CD4-positive, alpha-beta T cell treated with Interferon gamma for 1 hour (primary cell): ENCODE data around the gene PLK1.
"Not testable (repeated sequence)": the region's sequence is repeated elsewhere in the genome, so short reads cannot be mapped to it uniquely, and the experiment has no call there.

Source experiments
- DNase-seq: peaks from one replicate; pipeline ENCODE4 v3.0.0-alpha.2; 2020

Gene PLK1

GRCh38 chr16:23678430-23679273, at the start of gene PLK1:
TSS of gene PLK1 (plus strand) at chr16:23678889. CDS start at chr16:23678933, 44 bp downstream.
- peak; percentile 65 for DNase-seq

GRCh38 chr16:23629516-23629915, 49.2 kb upstream of the PLK1 start:
- no peak for DNase-seq

- DNase-seq = not testable (repeated sequence)
Measured at GRCh38 chr16:23631874-23632273, 46.8 kb upstream of the PLK1 start.

GRCh38 chr16:23634461-23635036, 44.1 kb upstream of the PLK1 start:
- no peak for DNase-seq

GRCh38 chr16:23635958-23636357, 42.7 kb upstream of the PLK1 start:
- no peak for DNase-seq

GRCh38 chr16:23640615-23640930, 38.1 kb upstream of the PLK1 start:
- no peak for DNase-seq

- DNase-seq = peak; percentile 88
Measured at GRCh38 chr16:23640931-23641765, 37.5 kb upstream of the PLK1 start, which contains the start of the genes DCTN5 and PALB2. TSS of gene DCTN5 (plus strand) at chr16:23641466. CDS start at chr16:23641543, 77 bp downstream. TSS of gene PALB2 (minus strand) at chr16:23641310. CDS start at chr16:23641157, 153 bp downstream.

- DNase-seq = no peak
Measured at GRCh38 chr16:23642246-23642774, 36.4 kb upstream of the PLK1 start.

GRCh38 chr16:23650674-23651416, 27.8 kb upstream of the PLK1 start:
- DNase-seq = no peak

GRCh38 chr16:23651943-23652468, 26.7 kb upstream of the PLK1 start:
- no peak for DNase-seq

GRCh38 chr16:23663918-23664317, 14.8 kb upstream of the PLK1 start:
- DNase-seq = no peak

GRCh38 chr16:23666571-23667354, 11.9 kb upstream of the PLK1 start:
- no peak for DNase-seq

GRCh38 chr16:23667355-23667659, 11.4 kb upstream of the PLK1 start:
- DNase-seq = no peak

- no peak for DNase-seq
Measured at GRCh38 chr16:23668225-23668624, 10.5 kb upstream of the PLK1 start.

- DNase-seq = no peak
Measured at GRCh38 chr16:23668873-23669272, 9.8 kb upstream of the PLK1 start.

- no peak for DNase-seq
Measured at GRCh38 chr16:23670137-23670776, 8.4 kb upstream of the PLK1 start.

- DNase-seq = no peak
Measured at GRCh38 chr16:23673971-23674614, 4.6 kb upstream of the PLK1 start.

- no peak for DNase-seq
Measured at GRCh38 chr16:23676924-23677480, 1.7 kb upstream of the PLK1 start.

GRCh38 chr16:23679274-23679985, 741 bp downstream of the PLK1 start:
- peak; percentile 19 for DNase-seq

- DNase-seq = no peak
Measured at GRCh38 chr16:23679986-23680336, 1.3 kb downstream of the PLK1 start.
